ENCODE results near the gene MCAM. TPM values are rescaled to one million over a fixed set of nuclear protein-coding genes. Genes with fewer than 3 reads are reported as not detected.

The MCAM gene
- total RNA-seq, 1 experiment from 2014 or later, result 38.8 TPM

GRCh38 chr11:119310682-119311052, 6.3 kb downstream of the MCAM start:
- intact Hi-C loops (cut with micrococcal nuclease; ENCODE audit: unreplicated experiment), result no loop called here

GRCh38 chr11:119309953-119310681, 6.8 kb downstream of the MCAM start:
- H3K27ac ChIP-seq, result no peak overlapping the region
- CTCF ChIA-PET, result no interaction called here

More at GRCh38 chr11:119310682-119311052, 6.3 kb downstream of the MCAM start:
- no peak overlapping the region for H3K4me3 ChIP-seq
- ChIA-PET CTCF (no interaction called here), POLR2A (ENCODE audit: unreplicated experiment) (no interaction called here)
- H3K4me2 ChIP-seq, result no peak overlapping the region
- no peaks in the 10 kb centered on the region for H3K36me3 ChIP-seq (ENCODE audit: low read depth)
- H3K79me2 ChIP-seq (ENCODE audit: low read depth), result no peaks in the 10 kb centered on the region
- peaks cover 17% of the 10 kb centered on the region for H3F3A ChIP-seq (ENCODE audit: insufficient read depth, low read depth)
- no peak for TF ChIP-seq EZH2 (IDR thresholded peaks at IDR 0.05; ENCODE audit: low read depth)
- no peak for TF ChIP-seq CTCF (conservative IDR thresholded peaks at IDR 0.05)
- H4K20me1 ChIP-seq (ENCODE audit: insufficient read depth), result no peaks in the 10 kb centered on the region
- no peaks in the 10 kb centered on the region for H3K9me3 ChIP-seq (ENCODE audit: insufficient read depth, low read depth)
- no peaks in the 10 kb centered on the region for H3K9me2 ChIP-seq (ENCODE audit: insufficient read depth)
- 0 out of 2 replicates have a peak, but pooled peaks cover 2% of the 10 kb centered on the region for H3K27me3 ChIP-seq (ENCODE audit: insufficient read depth, low read depth)
- H3K4me1 ChIP-seq (replicated peaks; ENCODE audit: insufficient read depth), result peaks cover 7% of the 10 kb centered on the region
- H3K27ac ChIP-seq, result no peak overlapping the region
- H2AFZ ChIP-seq, result no peak overlapping the region
- BruUV-seq (replicated peaks), result no TSS peak
- no peak for DNase-seq

GRCh38 chr11:119309411-119309810, 7.5 kb downstream of the MCAM start:
- H3K27me3 ChIP-seq (ENCODE audit: insufficient read depth, low read depth), result no peaks in the 10 kb centered on the region
- no peaks in the 10 kb centered on the region for H3K9me3 ChIP-seq (ENCODE audit: insufficient read depth, low read depth)
- H3F3A ChIP-seq (ENCODE audit: insufficient read depth, low read depth), result peaks cover 17% of the 10 kb centered on the region
- no peaks in the 10 kb centered on the region for H3K9me2 ChIP-seq (ENCODE audit: insufficient read depth)
- no peaks in the 10 kb centered on the region for H3K79me2 ChIP-seq (ENCODE audit: low read depth)
- intact Hi-C loops (cut with micrococcal nuclease; ENCODE audit: unreplicated experiment), result no loop called here
- no peak overlapping the region for H3K27ac ChIP-seq
- H3K36me3 ChIP-seq (ENCODE audit: low read depth), result no peaks in the 10 kb centered on the region
- TF ChIP-seq CTCF (conservative IDR thresholded peaks at IDR 0.05) (no peak), EZH2 (IDR thresholded peaks at IDR 0.05; ENCODE audit: low read depth) (no peak)
- H3K4me3 ChIP-seq, result no peak overlapping the region
- no peaks in the 10 kb centered on the region for H3K4me1 ChIP-seq (replicated peaks; ENCODE audit: insufficient read depth)
- no peak overlapping the region for H2AFZ ChIP-seq
- BruUV-seq (replicated peaks), result no TSS peak
- DNase-seq, result no peak
- ChIA-PET POLR2A (ENCODE audit: unreplicated experiment) (no interaction called here), CTCF (interaction anchor here (1.0 kb wide), 1 partner anchor 14 kb away, joined by 3 read pairs; no protein-coding TSS in a partner anchor)
- H3K4me2 ChIP-seq, result no peak overlapping the region
- H4K20me1 ChIP-seq (ENCODE audit: insufficient read depth), result no peaks in the 10 kb centered on the region

More at GRCh38 chr11:119309953-119310681, 6.8 kb downstream of the MCAM start:
- H3K9me2 ChIP-seq (ENCODE audit: insufficient read depth), result no peaks in the 10 kb centered on the region
- intact Hi-C loops (cut with micrococcal nuclease; ENCODE audit: unreplicated experiment), result no loop called here
- H3K27me3 ChIP-seq (ENCODE audit: insufficient read depth, low read depth), result no peaks in the 10 kb centered on the region
- no TSS peak for BruUV-seq (replicated peaks)
- H3K79me2 ChIP-seq (ENCODE audit: low read depth), result no peaks in the 10 kb centered on the region
- H3K4me3 ChIP-seq, result no peak overlapping the region
- no peak for TF ChIP-seq EZH2 (IDR thresholded peaks at IDR 0.05; ENCODE audit: low read depth)
- TF ChIP-seq CTCF (conservative IDR thresholded peaks at IDR 0.05), result no peak
- H3K4me2 ChIP-seq, result no peak overlapping the region
- no peaks in the 10 kb centered on the region for H3K9me3 ChIP-seq (ENCODE audit: insufficient read depth, low read depth)
- peaks cover 17% of the 10 kb centered on the region for H3F3A ChIP-seq (ENCODE audit: insufficient read depth, low read depth)
- peaks cover 1% of the 10 kb centered on the region; the same call in 1 of the 2 replicates for H3K4me1 ChIP-seq (replicated peaks; ENCODE audit: insufficient read depth)
- H3K36me3 ChIP-seq (ENCODE audit: low read depth), result no peaks in the 10 kb centered on the region
- no peak for DNase-seq
- H2AFZ ChIP-seq, result no peak overlapping the region
- POLR2A ChIA-PET (ENCODE audit: unreplicated experiment), result no interaction called here
- no peaks in the 10 kb centered on the region for H4K20me1 ChIP-seq (ENCODE audit: insufficient read depth)

Data from PC-9 (cell line).